ENCODE results near the gene CDK2.

DNA sequence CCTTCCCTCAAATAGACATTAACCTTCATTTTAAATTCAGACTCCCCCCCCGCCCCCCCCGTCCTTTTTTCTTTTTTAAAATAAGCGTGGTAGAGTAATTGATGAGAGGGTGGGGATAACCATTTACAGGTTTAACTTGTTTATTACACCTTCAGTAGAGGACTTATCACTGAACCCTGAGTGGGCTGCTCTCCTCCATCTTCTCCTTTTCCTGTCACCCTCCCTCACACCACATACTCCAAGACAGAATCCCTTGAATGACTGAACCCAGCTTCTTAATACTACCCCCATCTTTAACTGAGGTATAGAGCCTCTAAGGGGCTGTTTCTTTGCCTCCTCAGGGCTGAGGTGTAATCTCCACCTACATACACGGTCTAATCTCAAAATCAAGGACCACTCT, 50.6 kb downstream of the CDK2 start:
- TF ChIP-seq CTCF (optimal IDR thresholded peaks at IDR 0.05 in 1 of 3, IDR thresholded peaks at IDR 0.05 in 1 of 3, conservative IDR thresholded peaks at IDR 0.05 in 1 of 3; ENCODE audit: extremely low read depth in 1 of 3, insufficient read depth in 2 of 3, low read length in 3 of 3) (no peak), EZH2 (IDR thresholded peaks at IDR 0.05; ENCODE audit: low read length) (no peak)

All from keratinocyte (primary cell).